Naive thymus-derived CD4-positive, alpha-beta T cell (primary cell): ENCODE results near the gene NCAM1. TPM values are rescaled to one million over a fixed set of nuclear protein-coding genes. Genes with fewer than 3 reads are reported as not detected.
A peak's percentile ranks its signal among the peaks of the same experiment; 100 is the strongest.

ENCODE experiments used
- ATAC-seq: fragments of 150-1000 bp; cut with Tn5 transposase; 2 replicates; pipeline ENCODE4 v1.10.0; 2021; ENCODE audit warnings: mild to moderate bottlenecking, moderate library complexity
- CTCF ChIA-PET: fragments of 350-600 bp; sonication (Branson Sonifier 250); formaldehyde crosslinking; loops from one replicate; lab custom pipeline; 2021; ENCODE audit warnings: antibody characterized with exemption; lab: Charles Lee
- POLR2A ChIA-PET: fragments of 350-600 bp; sonication (Branson Sonifier 250); formaldehyde crosslinking; loops from one replicate; lab custom pipeline; 2021; ENCODE audit warnings: antibody characterized with exemption, inconsistent platforms; lab: Charles Lee
- DNase-seq, 9 donors: peaks; one replicate each; pipeline versions ENCODE4 v3.0.0 to v3.0.0-alpha.2; 2020 to 2022; ENCODE audit warnings: mixed read lengths in 1 of 9
- H3K27ac ChIP-seq: one replicate; pipeline ENCODE4 v1.7.0; 2013; ENCODE audit warnings: mild to moderate bottlenecking, low read depth, low read length, moderate library complexity
- H3K27me3 ChIP-seq, 2 donors: one replicate each; pipeline ENCODE4 v1.7.0; 2013; ENCODE audit warnings: low read length in 2 of 2, mild to moderate bottlenecking in 2 of 2, moderate library complexity in 2 of 2; ENCODE audit not compliant: control insufficient read depth in 2 of 2, insufficient read depth in 2 of 2
- H3K36me3 ChIP-seq, 3 experiments: 1 replicate in 2 of 3; 2 replicates in 1 of 3; pipeline ENCODE4 v1.7.0; 2013; ENCODE audit warnings: low read length in 3 of 3, mild to moderate bottlenecking in 3 of 3, moderate library complexity in 1 of 3; ENCODE audit not compliant: insufficient read depth in 3 of 3, control insufficient read depth in 2 of 3
- H3K4me1 ChIP-seq, 2 donors: one replicate each; pipeline ENCODE4 v1.7.0; 2013; ENCODE audit warnings: low read length in 2 of 2, mild to moderate bottlenecking in 2 of 2, moderate library complexity in 1 of 2; ENCODE audit not compliant: control insufficient read depth in 2 of 2, insufficient read depth in 2 of 2
- H3K4me3 ChIP-seq: 2 replicates; pipeline ENCODE4 v1.7.0; 2013; ENCODE audit warnings: mild to moderate bottlenecking, low read length
- H3K9me3 ChIP-seq, 3 experiments: 1 replicate in 2 of 3; 2 replicates in 1 of 3; pipeline ENCODE4 v1.7.0; 2013; ENCODE audit warnings: low read length in 3 of 3; ENCODE audit not compliant: control insufficient read depth in 2 of 3
- H3K27ac Mint-ChIP-seq, 9 donors: one replicate each; pipeline ENCODE4 v1.8.0; 2020 to 2022; ENCODE audit warnings: mixed read lengths in 9 of 9, mild to moderate bottlenecking in 8 of 9, moderate library complexity in 5 of 9, inconsistent platforms in 2 of 9
- H3K27me3 Mint-ChIP-seq, 5 donors: one replicate each; pipeline ENCODE4 v1.8.0; 2021 to 2022; ENCODE audit warnings: mixed read lengths in 5 of 5, mild to moderate bottlenecking in 1 of 5
- H3K36me3 Mint-ChIP-seq, 5 donors: one replicate each; pipeline ENCODE4 v1.8.0; 2020 to 2022; ENCODE audit warnings: mixed read lengths in 5 of 5, mild to moderate bottlenecking in 3 of 5, inconsistent platforms in 1 of 5
- H3K4me1 Mint-ChIP-seq, 7 donors: one replicate each; pipeline ENCODE4 v1.8.0; 2020 to 2022; ENCODE audit warnings: mixed read lengths in 7 of 7, mild to moderate bottlenecking in 3 of 7, inconsistent platforms in 1 of 7
- H3K4me3 Mint-ChIP-seq, 10 donors: one replicate each; pipeline ENCODE4 v1.8.0; 2020 to 2022; ENCODE audit warnings: mild to moderate bottlenecking in 10 of 10, mixed read lengths in 10 of 10, moderate library complexity in 6 of 10, inconsistent platforms in 2 of 10
- H3K9me3 Mint-ChIP-seq, 11 donors: one replicate each; pipeline ENCODE4 v1.8.0; 2020 to 2022; ENCODE audit warnings: mixed read lengths in 11 of 11, mild to moderate bottlenecking in 4 of 11, inconsistent platforms in 1 of 11, moderate library complexity in 1 of 11
- intact Hi-C, 2 donors: fragments of 100-400 bp; cut with micrococcal nuclease; formaldehyde crosslinking; loops; one replicate each; pipeline ENCODE4 v1.15.1; 2023
- polyA plus RNA-seq, 2 donors: library from polyadenylated mRNA; unstranded; fragments of 300-500 nt; fragmentation: Illumina TruSeq; gene quantifications; one replicate each; pipeline ENCODE4 v1.2.3, GENCODE V29; 2021
- total RNA-seq, 6 experiments: library from RNA in 5 of 6; stranded (reverse) in 5 of 6; gene quantifications; 1 replicate in 5 of 6; 2 replicates in 1 of 6; pipeline ENCODE4 v1.2.3 and lab custom pipeline; 2021 to 2026

Gene NCAM1
- total and polyA plus RNA-seq, 7 experiments from 2014 or later: 0.06 to 18.8 (median 1.0) TPM; not detected in 2

- Mint-ChIP-seq H3K36me3 (no peaks in the 10 kb centered on the region), H3K27ac (no peak overlapping the region), H3K4me3 (no peak overlapping the region), H3K4me1 (peaks cover 0 to 2% (median 0%) of the 10 kb centered on the region in 7 donors), H3K9me3 (no peaks in the 10 kb centered on the region), H3K27me3 (peaks cover 6 to 23% (median 12%) of the 10 kb centered on the region in 5 donors)
- Histone ChIP-seq H3K27ac (no peak overlapping the region), H3K9me3 (peaks cover 0 to 3% (median 0%) of the 10 kb centered on the region in 3 experiments), H3K4me3 (no peak overlapping the region), H3K36me3 (no peaks in the 10 kb centered on the region), H3K27me3 (no peaks in the 10 kb centered on the region), H3K4me1 (no peaks in the 10 kb centered on the region)
- CTCF ChIA-PET: no interaction called here
- intact Hi-C loops: no loop called here
- ATAC-seq (no peak), DNase-seq (no peak)
- POLR2A ChIA-PET: interaction anchor here (0.6 kb wide), 1 partner anchor 8 kb away, joined by 3 read pairs; no protein-coding TSS in a partner anchor
Observed at GRCh38 chr11:113105592-113105991, 144.4 kb downstream of the NCAM1 start.

GRCh38 chr11:113106507-113106906, 145.3 kb downstream of the NCAM1 start:
- Histone ChIP-seq H3K4me1 (no peaks in the 10 kb centered on the region), H3K9me3 (peaks cover 0 to 3% (median 0%) of the 10 kb centered on the region in 3 experiments), H3K4me3 (no peak overlapping the region), H3K27me3 (no peaks in the 10 kb centered on the region), H3K36me3 (no peaks in the 10 kb centered on the region), H3K27ac (no peak overlapping the region)
- Mint-ChIP-seq H3K36me3 (no peaks in the 10 kb centered on the region), H3K4me3 (no peak overlapping the region), H3K4me1 (no peaks in the 10 kb centered on the region), H3K27ac (no peak overlapping the region), H3K27me3 (peaks cover 6 to 15% (median 13%) of the 10 kb centered on the region in 5 donors), H3K9me3 (no peaks in the 10 kb centered on the region)
- ATAC-seq: no peak
- intact Hi-C loops: no loop called here
- DNase-seq: no peak
- ChIA-PET POLR2A (no interaction called here), CTCF (no interaction called here)

DNA sequence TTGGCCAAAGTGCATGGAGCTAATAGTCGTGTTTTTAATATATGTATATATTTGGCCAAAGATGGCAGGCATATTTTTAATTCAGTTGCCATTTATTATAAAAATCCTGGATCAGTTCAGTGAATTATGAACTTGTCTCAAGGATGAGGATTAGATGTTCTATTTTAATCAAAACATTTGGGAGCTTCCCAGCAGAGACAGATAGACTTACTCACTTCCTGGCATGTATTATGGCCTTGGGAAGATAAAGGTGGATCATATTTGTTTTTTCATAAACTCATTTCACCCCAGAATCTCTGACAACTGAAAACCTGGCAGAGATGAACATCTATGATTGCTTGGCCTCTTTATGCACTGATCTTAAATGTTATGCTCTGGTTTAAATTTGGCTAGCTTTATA, 148.8 kb downstream of the NCAM1 start:
- H3K9me3 ChIP-seq: peaks cover 0 to 3% (median 0%) of the 10 kb centered on the region in 3 experiments
- no peak overlapping the region for H3K27ac ChIP-seq
- Mint-ChIP-seq H3K4me1 (no peaks in the 10 kb centered on the region), H3K27ac (no peak overlapping the region), H3K4me3 (no peak overlapping the region), H3K9me3 (peaks cover 0 to 2% (median 0%) of the 10 kb centered on the region in 11 donors), H3K27me3 (peaks cover 6 to 16% (median 15%) of the 10 kb centered on the region in 5 donors), H3K36me3 (no peaks in the 10 kb centered on the region)
- ChIA-PET CTCF (no interaction called here), POLR2A (no interaction called here)
- no peak overlapping the region for H3K4me3 ChIP-seq
- no peaks in the 10 kb centered on the region for H3K4me1 ChIP-seq
- DNase-seq (no peak), ATAC-seq (no peak)
- H3K36me3 ChIP-seq: no peaks in the 10 kb centered on the region
- H3K27me3 ChIP-seq: no peaks in the 10 kb centered on the region
- intact Hi-C loops: no loop called here

- no peak overlapping the region for H3K27ac Mint-ChIP-seq
- ChIA-PET CTCF (no interaction called here), POLR2A (no interaction called here)
- peaks cover 8 to 17% (median 10%) of the 10 kb centered on the region in 5 donors for H3K27me3 Mint-ChIP-seq
- peaks cover 0 to 2% (median 0%) of the 10 kb centered on the region in 11 donors for H3K9me3 Mint-ChIP-seq
- Histone ChIP-seq H3K36me3 (no peaks in the 10 kb centered on the region), H3K9me3 (peaks cover 0 to 3% (median 0%) of the 10 kb centered on the region in 3 experiments), H3K4me3 (no peak overlapping the region), H3K27me3 (peaks cover 0 to 5% of the 10 kb centered on the region in 2 donors), H3K4me1 (no peaks in the 10 kb centered on the region), H3K27ac (no peak overlapping the region)
- H3K4me1 Mint-ChIP-seq: no peaks in the 10 kb centered on the region
- H3K36me3 Mint-ChIP-seq: no peaks in the 10 kb centered on the region
- no peak for ATAC-seq
- no peak overlapping the region for H3K4me3 Mint-ChIP-seq
- intact Hi-C loops: no loop called here
- no peak for DNase-seq
Observed at GRCh38 chr11:113111156-113111555, 149.9 kb downstream of the NCAM1 start.

- Histone ChIP-seq H3K9me3 (no peaks in the 10 kb centered on the region), H3K27ac (no peak overlapping the region), H3K4me3 (no peak overlapping the region), H3K4me1 (no peaks in the 10 kb centered on the region), H3K27me3 (peaks cover 0 to 5% of the 10 kb centered on the region in 2 donors), H3K36me3 (no peaks in the 10 kb centered on the region)
- Mint-ChIP-seq H3K36me3 (no peaks in the 10 kb centered on the region), H3K27ac (no peak overlapping the region), H3K4me3 (no peak overlapping the region), H3K4me1 (no peaks in the 10 kb centered on the region), H3K27me3 (peaks cover 7 to 19% (median 15%) of the 10 kb centered on the region in 5 donors), H3K9me3 (peaks cover 0 to 2% (median 0%) of the 10 kb centered on the region in 11 donors)
- DNase-seq (no peak), ATAC-seq (no peak)
- ChIA-PET POLR2A (no interaction called here), CTCF (no interaction called here)
- intact Hi-C loops: no loop called here
Observed at GRCh38 chr11:113112307-113112706, 151.1 kb downstream of the NCAM1 start.

GRCh38 chr11:113113801-113114704, 152.8 kb downstream of the NCAM1 start:
- peaks cover 9 to 32% (median 21%) of the 10 kb centered on the region in 5 donors for H3K27me3 Mint-ChIP-seq
- Histone ChIP-seq H3K9me3 (no peaks in the 10 kb centered on the region), H3K4me1 (no peaks in the 10 kb centered on the region), H3K4me3 (no peak overlapping the region), H3K27me3 (peaks cover 0 to 5% of the 10 kb centered on the region in 2 donors), H3K27ac (no peak overlapping the region), H3K36me3 (no peaks in the 10 kb centered on the region)
- H3K9me3 Mint-ChIP-seq: peaks cover 0 to 2% (median 0%) of the 10 kb centered on the region in 11 donors
- no peak for DNase-seq
- intact Hi-C loops: loop anchor here in 1 of 2 donors (1.0 kb wide), 1 partner anchor 316 kb away; no protein-coding TSS in a partner anchor
- H3K4me1 Mint-ChIP-seq: no peaks in the 10 kb centered on the region
- H3K27ac Mint-ChIP-seq: no peak overlapping the region
- no peak overlapping the region for H3K4me3 Mint-ChIP-seq
- H3K36me3 Mint-ChIP-seq: no peaks in the 10 kb centered on the region
- ChIA-PET CTCF (no interaction called here), POLR2A (interaction anchor here (0.5 kb wide), 1 partner anchor 8 kb away, joined by 3 read pairs; no protein-coding TSS in a partner anchor)
- ATAC-seq: peak; percentile 62
